ENCODE results near the gene PLD1. TPM values are rescaled to one million over a fixed set of nuclear protein-coding genes. Genes with fewer than 3 reads are reported as not detected.
"Not testable (repeated sequence)": the region's sequence is repeated elsewhere in the genome, so short reads cannot be mapped to it uniquely, and the experiment has no call there.

The PLD1 gene
- total RNA-seq, 5 donors from 2014 or later (not counting 1 experiment from before 2014, with no cell fraction given) = 1.8 to 3.9 (median 3.2) TPM

DNA sequence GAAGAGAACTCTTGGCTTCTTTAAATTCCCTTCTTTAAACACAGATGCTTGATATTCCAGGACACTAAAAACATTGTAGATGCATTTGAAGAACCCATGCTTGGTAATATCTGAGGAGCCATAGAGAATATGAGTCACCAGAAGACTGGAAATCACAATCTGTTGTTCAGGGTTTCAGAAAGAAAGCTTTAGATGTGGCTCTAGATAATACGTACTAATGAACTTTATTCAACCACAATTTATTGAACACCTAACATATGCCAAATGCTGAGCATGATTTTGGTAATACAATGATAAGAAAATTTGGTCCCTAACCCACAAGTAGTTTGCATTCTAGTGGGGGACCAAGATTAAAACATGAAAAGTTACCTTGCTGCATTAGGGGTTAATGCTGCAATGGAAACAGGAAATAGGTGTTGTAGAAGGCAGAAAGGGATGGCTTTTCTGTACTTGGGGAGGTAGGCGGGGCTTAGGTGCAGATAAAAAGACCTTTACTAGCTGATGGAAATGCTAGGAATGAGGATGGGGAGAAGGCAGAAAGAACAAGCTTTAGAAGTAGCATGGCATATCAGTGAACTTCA, 11.6 kb upstream of the PLD1 start:
- H3K4me3 ChIP-seq (ENCODE audit: control insufficient read depth in 1 of 2, extremely low read depth in 1 of 2, low read length in 1 of 2) = no peak overlapping the region
- no peak overlapping the region for H3K27ac Mint-ChIP-seq
- DNase-seq = no peak
- no peaks in the 10 kb centered on the region for H3K36me3 ChIP-seq (ENCODE audit: control insufficient read depth in 2 of 2, extremely low read depth in 1 of 2, insufficient read depth in 1 of 2, low read length in 1 of 2)
- peaks cover 0 to 11% (median 9%) of the 10 kb centered on the region in 3 donors for H3K4me1 Mint-ChIP-seq
- H3K4me3 Mint-ChIP-seq = no peak overlapping the region
- peaks cover 4 to 7% of the 10 kb centered on the region in 2 donors for H3K27me3 Mint-ChIP-seq
- H3K9me3 ChIP-seq = no peaks in the 10 kb centered on the region
- H3K27ac ChIP-seq (ENCODE audit: low read length) = no peak overlapping the region
- WGBS (ENCODE audit: insufficient coverage) = 44% methylated on average over 1 of the region's 2 CpGs
- no peaks in the 10 kb centered on the region for H3K4me1 ChIP-seq (ENCODE audit: control insufficient read depth in 1 of 2, extremely low read depth in 1 of 2, insufficient read depth in 2 of 2, low read length in 2 of 2)
- H3K27me3 ChIP-seq (replicated peaks in 1 of 2; ENCODE audit: control insufficient read depth in 2 of 2, extremely low read depth in 1 of 2, insufficient read depth in 2 of 2, low read length in 1 of 2) = no peaks in the 10 kb centered on the region
- ATAC-seq (replicated peaks in 1 of 4) = no peak
- ChIA-PET POLR2A (interaction anchor here in 1 of 2 donors (1.1 kb wide), 1 partner anchor 12 kb away, joined by 3 read pairs; no protein-coding TSS in a partner anchor), CTCF (no interaction called here)
- no peaks in the 10 kb centered on the region for H3K36me3 Mint-ChIP-seq
- no peaks in the 10 kb centered on the region for H3K9me3 Mint-ChIP-seq

DNA sequence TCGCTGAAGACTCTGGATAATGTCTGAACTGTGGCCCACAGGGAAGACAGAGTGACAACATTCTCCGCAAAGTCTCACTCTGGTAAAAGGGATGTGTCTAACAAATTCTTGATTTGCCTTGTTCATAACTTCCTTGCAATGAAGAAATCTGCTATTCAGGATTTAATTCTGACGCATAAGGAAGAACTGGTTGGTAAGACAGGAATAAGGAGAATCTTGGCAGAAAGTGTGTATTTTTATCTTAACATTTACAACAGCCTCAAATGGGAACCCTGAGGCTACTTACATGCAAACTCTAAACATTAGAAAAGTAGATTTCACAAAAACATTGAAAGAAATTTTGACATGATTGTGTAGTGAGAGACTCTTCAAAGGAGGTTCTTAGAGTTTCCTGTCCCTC, 10.8 kb upstream of the PLD1 start:
- Mint-ChIP-seq H3K27me3 (peaks cover 4 to 7% of the 10 kb centered on the region in 2 donors), H3K4me1 (peaks cover 0 to 7% (median 6%) of the 10 kb centered on the region in 3 donors), H3K9me3 (no peaks in the 10 kb centered on the region), H3K36me3 (no peaks in the 10 kb centered on the region), H3K27ac (no peak overlapping the region), H3K4me3 (no peak overlapping the region)
- ATAC-seq (replicated peaks in 1 of 4) (no peak), DNase-seq (no peak)
- WGBS (ENCODE audit: insufficient coverage) = 95% methylated on average over 2 of the region's 3 CpGs
- ChIA-PET POLR2A (no interaction called here), CTCF (no interaction called here)
- Histone ChIP-seq H3K27ac (ENCODE audit: low read length) (no peak overlapping the region), H3K27me3 (replicated peaks in 1 of 2; ENCODE audit: control insufficient read depth in 2 of 2, extremely low read depth in 1 of 2, insufficient read depth in 2 of 2, low read length in 1 of 2) (no peaks in the 10 kb centered on the region), H3K4me3 (ENCODE audit: control insufficient read depth in 1 of 2, extremely low read depth in 1 of 2, low read length in 1 of 2) (no peak overlapping the region), H3K4me1 (ENCODE audit: control insufficient read depth in 1 of 2, extremely low read depth in 1 of 2, insufficient read depth in 2 of 2, low read length in 2 of 2) (no peaks in the 10 kb centered on the region), H3K9me3 (no peaks in the 10 kb centered on the region), H3K36me3 (ENCODE audit: control insufficient read depth in 2 of 2, extremely low read depth in 1 of 2, insufficient read depth in 1 of 2, low read length in 1 of 2) (no peaks in the 10 kb centered on the region)

DNA sequence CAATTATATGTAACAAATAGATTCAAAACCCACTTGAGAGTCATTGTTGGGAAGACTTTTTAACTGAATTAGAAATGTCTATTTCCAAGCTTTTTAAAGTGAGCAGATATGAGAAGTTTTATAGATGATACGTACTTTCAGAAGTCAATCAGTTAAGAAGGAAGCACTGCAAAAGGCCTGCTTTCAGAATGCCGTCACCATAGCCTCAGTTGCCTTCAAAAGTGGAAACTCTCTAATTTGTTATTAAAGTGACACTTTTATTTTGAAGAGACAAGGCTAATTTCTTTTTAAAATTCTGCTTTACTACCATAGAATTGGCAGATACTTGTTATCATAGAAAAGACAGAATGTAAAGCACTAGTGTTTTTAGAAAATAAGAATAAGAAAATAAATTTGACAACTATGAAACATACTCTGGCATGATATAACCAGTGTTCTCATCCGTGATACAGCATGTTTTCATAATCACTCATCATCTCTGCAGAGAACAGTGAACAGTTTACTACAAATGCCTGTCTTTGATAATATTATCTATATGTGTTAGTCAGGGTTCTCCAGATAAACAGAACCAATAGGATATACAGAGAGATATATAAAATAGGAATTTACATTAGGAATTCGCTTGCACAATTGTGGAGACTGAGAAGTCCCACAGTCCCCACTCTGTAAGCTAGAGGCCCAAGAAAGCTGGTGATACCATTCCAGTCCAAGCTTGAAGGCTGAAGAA, 7.0 kb upstream of the PLD1 start:
- DNase-seq (no peak), ATAC-seq (replicated peaks in 1 of 4) (no peak)
- ChIA-PET POLR2A (no interaction called here), CTCF (interaction anchor here in 1 of 2 donors (0.7 kb wide), 1 partner anchor 11 kb away, joined by 4 read pairs; no protein-coding TSS in a partner anchor)
- no peak overlapping the region for H3K4me3 Mint-ChIP-seq
- no peaks in the 10 kb centered on the region for H3K4me1 ChIP-seq (ENCODE audit: control insufficient read depth in 1 of 2, extremely low read depth in 1 of 2, insufficient read depth in 2 of 2, low read length in 2 of 2)
- H3K4me3 ChIP-seq (ENCODE audit: control insufficient read depth in 1 of 2, extremely low read depth in 1 of 2, low read length in 1 of 2) = no peak overlapping the region
- H3K4me1 Mint-ChIP-seq = peaks cover 0 to 12% (median 11%) of the 10 kb centered on the region in 3 donors
- H3K27me3 Mint-ChIP-seq = peaks cover 7 to 12% of the 10 kb centered on the region in 2 donors
- no peak overlapping the region for H3K27ac Mint-ChIP-seq
- H3K9me3 ChIP-seq = no peaks in the 10 kb centered on the region
- no peaks in the 10 kb centered on the region for H3K36me3 Mint-ChIP-seq
- H3K9me3 Mint-ChIP-seq = no peaks in the 10 kb centered on the region
- no peak overlapping the region for H3K27ac ChIP-seq (ENCODE audit: low read length)
- WGBS (ENCODE audit: insufficient coverage) = 100% methylated on average over 1 of the region's 4 CpGs
- H3K36me3 ChIP-seq (ENCODE audit: control insufficient read depth in 2 of 2, extremely low read depth in 1 of 2, insufficient read depth in 1 of 2, low read length in 1 of 2) = no peaks in the 10 kb centered on the region
- no peaks in the 10 kb centered on the region for H3K27me3 ChIP-seq (replicated peaks in 1 of 2; ENCODE audit: control insufficient read depth in 2 of 2, extremely low read depth in 1 of 2, insufficient read depth in 2 of 2, low read length in 1 of 2)

DNA sequence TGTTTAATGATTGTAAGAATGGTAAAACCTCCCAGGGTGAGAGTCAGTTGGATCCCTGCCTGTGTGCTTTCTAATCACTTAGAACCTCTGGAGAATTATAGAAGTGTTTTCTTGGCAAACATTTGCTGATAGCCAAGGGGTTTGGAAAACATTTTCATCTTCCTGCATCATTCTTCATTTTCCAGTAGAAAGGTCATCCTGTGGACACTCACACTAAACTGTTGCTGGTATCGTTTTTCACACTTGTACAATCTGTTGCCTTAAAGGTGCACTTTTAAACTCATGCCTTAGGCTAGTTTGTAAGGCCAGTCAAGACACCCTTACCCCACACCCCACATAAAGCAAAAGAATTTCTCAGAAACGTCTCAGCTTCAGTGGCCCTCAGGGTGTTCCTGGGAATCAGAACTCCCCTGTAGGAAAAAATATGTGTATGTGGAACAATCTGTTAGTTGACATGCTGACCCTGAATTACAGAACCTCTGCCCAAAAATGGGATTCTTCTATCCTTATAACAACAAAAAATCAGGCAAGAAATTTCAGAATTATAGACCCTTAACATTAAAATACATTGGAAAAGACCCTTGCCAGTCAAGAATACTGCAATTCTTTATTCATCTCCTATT, 5.8 kb upstream of the PLD1 start:
- ChIA-PET POLR2A (no interaction called here), CTCF (interaction anchor here in 1 of 2 donors (0.7 kb wide), 1 partner anchor 1821 kb away, joined by 3 read pairs; no protein-coding TSS in a partner anchor)
- Histone ChIP-seq H3K27me3 (replicated peaks in 1 of 2; ENCODE audit: control insufficient read depth in 2 of 2, extremely low read depth in 1 of 2, insufficient read depth in 2 of 2, low read length in 1 of 2) (peaks cover 0 to 3% of the 10 kb centered on the region in 2 experiments), H3K4me1 (ENCODE audit: control insufficient read depth in 1 of 2, extremely low read depth in 1 of 2, insufficient read depth in 2 of 2, low read length in 2 of 2) (no peaks in the 10 kb centered on the region), H3K9me3 (no peaks in the 10 kb centered on the region), H3K36me3 (ENCODE audit: control insufficient read depth in 2 of 2, extremely low read depth in 1 of 2, insufficient read depth in 1 of 2, low read length in 1 of 2) (no peaks in the 10 kb centered on the region), H3K4me3 (ENCODE audit: control insufficient read depth in 1 of 2, extremely low read depth in 1 of 2, low read length in 1 of 2) (no peak overlapping the region), H3K27ac (ENCODE audit: low read length) (no peak overlapping the region)
- H3K27ac Mint-ChIP-seq = no peak overlapping the region
- H3K36me3 Mint-ChIP-seq = no peaks in the 10 kb centered on the region
- no peaks in the 10 kb centered on the region for H3K9me3 Mint-ChIP-seq
- no peak for ATAC-seq (replicated peaks in 1 of 4)
- H3K27me3 Mint-ChIP-seq = peaks cover 12 to 22% of the 10 kb centered on the region in 2 donors
- H3K4me3 Mint-ChIP-seq = no peak overlapping the region
- 63% methylated on average over 1 of the region's 2 CpGs for WGBS (ENCODE audit: insufficient coverage)
- DNase-seq = no peak
- H3K4me1 Mint-ChIP-seq = peaks cover 0 to 8% (median 5%) of the 10 kb centered on the region in 3 donors

DNA sequence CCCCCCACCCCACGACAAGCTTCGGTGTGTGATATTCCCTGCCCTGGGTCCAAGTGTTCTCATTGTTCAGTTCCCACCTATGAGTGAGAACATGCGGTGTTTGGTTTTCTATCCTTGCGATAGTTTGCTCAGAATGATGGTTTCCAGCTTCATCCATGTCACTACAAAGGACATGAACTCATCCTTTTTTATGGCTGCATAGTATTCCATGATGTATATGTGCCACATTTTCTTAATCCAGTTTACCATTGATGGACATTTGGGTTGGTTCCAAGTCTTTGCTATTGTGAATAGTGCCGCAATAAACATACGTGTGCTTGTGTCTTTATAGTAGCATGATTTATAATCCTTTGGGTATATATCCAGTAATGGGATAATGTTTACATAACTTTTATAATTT, 4.4 kb upstream of the PLD1 start:
- H3K4me3 ChIP-seq (ENCODE audit: control insufficient read depth in 1 of 2, extremely low read depth in 1 of 2, low read length in 1 of 2); H3K4me3 Mint-ChIP-seq; H3K9me3 Mint-ChIP-seq; H3K9me3 ChIP-seq; H3K27ac ChIP-seq (ENCODE audit: low read length); POLR2A ChIA-PET; DNase-seq; H3K4me1 ChIP-seq (ENCODE audit: control insufficient read depth in 1 of 2, extremely low read depth in 1 of 2, insufficient read depth in 2 of 2, low read length in 2 of 2); H3K36me3 Mint-ChIP-seq; ATAC-seq (replicated peaks in 1 of 4); H3K36me3 ChIP-seq (ENCODE audit: control insufficient read depth in 2 of 2, extremely low read depth in 1 of 2, insufficient read depth in 1 of 2, low read length in 1 of 2); H3K27ac Mint-ChIP-seq: not testable (repeated sequence)
- peaks cover 0 to 11% of the 10 kb centered on the region in 2 experiments for H3K27me3 ChIP-seq (replicated peaks in 1 of 2; ENCODE audit: control insufficient read depth in 2 of 2, extremely low read depth in 1 of 2, insufficient read depth in 2 of 2, low read length in 1 of 2)
- WGBS (ENCODE audit: insufficient coverage) = no CpG with 5 or more reads among the region's 6 CpGs
- CTCF ChIA-PET = interaction anchor here in 1 of 2 donors (0.6 to 0.9 kb wide), 2 partner anchors 19 to 648 kb away, joined by 3 read pairs; no protein-coding TSS in a partner anchor
- peaks cover 4 to 16% (median 11%) of the 10 kb centered on the region in 3 donors for H3K4me1 Mint-ChIP-seq
- H3K27me3 Mint-ChIP-seq = peaks cover 23 to 32% of the 10 kb centered on the region in 2 donors

DNA sequence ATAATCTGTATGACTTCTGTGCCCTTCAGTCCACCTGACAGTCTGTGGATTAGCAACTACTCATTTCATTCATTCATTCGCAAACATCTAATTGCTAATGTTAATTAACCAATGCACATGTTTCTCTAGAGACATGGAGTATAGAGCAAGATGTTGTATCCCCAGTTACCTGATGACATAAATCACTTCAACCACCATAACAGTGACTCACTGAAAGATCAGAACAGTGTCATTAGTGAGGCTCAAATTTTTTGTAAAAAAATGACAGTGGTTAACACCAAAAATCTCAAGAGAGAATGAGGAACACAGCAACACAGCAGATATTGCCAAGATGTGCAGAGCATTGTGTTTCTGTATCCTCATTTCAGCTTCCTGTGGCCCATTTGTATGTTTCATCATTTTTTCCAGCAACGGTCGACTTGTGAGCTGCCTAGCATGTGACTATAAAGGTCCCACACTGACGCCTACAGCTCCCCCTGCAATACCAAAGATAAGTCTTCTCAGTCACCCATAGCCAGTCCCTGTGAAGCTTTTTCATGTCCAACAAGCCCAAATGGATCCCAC, 3.7 kb upstream of the PLD1 start:
- DNase-seq (peak in 4 of 35 experiments; percentile 1 to 16 (median 4)), ATAC-seq (replicated peaks in 1 of 4) (peak in 1 of 4 experiments; percentile 20)
- peaks cover 0 to 14% of the 10 kb centered on the region in 2 experiments for H3K27me3 ChIP-seq (replicated peaks in 1 of 2; ENCODE audit: control insufficient read depth in 2 of 2, extremely low read depth in 1 of 2, insufficient read depth in 2 of 2, low read length in 1 of 2)
- H3K36me3 ChIP-seq (ENCODE audit: control insufficient read depth in 2 of 2, extremely low read depth in 1 of 2, insufficient read depth in 1 of 2, low read length in 1 of 2) = no peaks in the 10 kb centered on the region
- peaks cover 27 to 39% of the 10 kb centered on the region in 2 donors for H3K27me3 Mint-ChIP-seq
- ChIA-PET CTCF (interaction anchor here in 1 of 2 donors (0.9 kb wide), 1 partner anchor 20 kb away, joined by 3 read pairs; no protein-coding TSS in a partner anchor), POLR2A (no interaction called here)
- no peak overlapping the region for H3K4me3 ChIP-seq (ENCODE audit: control insufficient read depth in 1 of 2, extremely low read depth in 1 of 2, low read length in 1 of 2)
- H3K4me1 Mint-ChIP-seq = peaks cover 10 to 22% (median 18%) of the 10 kb centered on the region in 3 donors
- H3K27ac ChIP-seq (ENCODE audit: low read length) = peak overlapping the region; percentile 3
- H3K4me1 ChIP-seq (ENCODE audit: control insufficient read depth in 1 of 2, extremely low read depth in 1 of 2, insufficient read depth in 2 of 2, low read length in 2 of 2) = peaks cover 0 to 15% of the 10 kb centered on the region in 2 experiments
- 16% methylated on average over 3 of the region's 4 CpGs for WGBS (ENCODE audit: insufficient coverage)
- peak overlapping the region in 1 of 2 donors; percentile 55 for H3K27ac Mint-ChIP-seq
- H3K36me3 Mint-ChIP-seq = no peaks in the 10 kb centered on the region
- H3K9me3 Mint-ChIP-seq = no peaks in the 10 kb centered on the region
- H3K4me3 Mint-ChIP-seq = no peak overlapping the region
- H3K9me3 ChIP-seq = no peaks in the 10 kb centered on the region

Measured in T-cell (primary cell).